Activated CD8-positive, alpha-beta T cell treated with anti-CD3 and anti-CD28 coated beads for 36 hours (primary cell): ENCODE data around the gene ELL. TPM values are rescaled to one million over a fixed set of nuclear protein-coding genes. Genes with fewer than 3 reads are reported as not detected.

Experiments used
- ATAC-seq: fragments of 200-7000 bp; cut with Tn5 transposase; one replicate; pipeline ENCODE4 v1.10.0; 2021; ENCODE audit warnings: mild to moderate bottlenecking, moderate library complexity
- CTCF ChIA-PET: fragments of 350-600 bp; sonication (Branson Sonifier 250); formaldehyde crosslinking; loops from one replicate; lab custom pipeline; 2021; ENCODE audit warnings: antibody characterized with exemption; lab: Charles Lee
- POLR2A ChIA-PET: fragments of 350-600 bp; sonication (Branson Sonifier 250); formaldehyde crosslinking; loops from one replicate; lab custom pipeline; 2021; ENCODE audit warnings: antibody characterized with exemption; lab: Charles Lee
- DNase-seq: peaks from one replicate; pipeline ENCODE4 v3.0.0-alpha.2; 2020
- H3K27ac Mint-ChIP-seq: one replicate; pipeline ENCODE4 v1.8.0; 2021; ENCODE audit warnings: mild to moderate bottlenecking, mixed read lengths
- H3K27me3 Mint-ChIP-seq: one replicate; pipeline ENCODE4 v1.8.0; 2021; ENCODE audit warnings: mixed read lengths
- H3K36me3 Mint-ChIP-seq: one replicate; pipeline ENCODE4 v1.8.0; 2021; ENCODE audit warnings: low read depth, mixed read lengths
- H3K4me1 Mint-ChIP-seq: one replicate; pipeline ENCODE4 v1.8.0; 2021; ENCODE audit warnings: low read depth, mixed read lengths
- H3K4me3 Mint-ChIP-seq: one replicate; pipeline ENCODE4 v1.8.0; 2021; ENCODE audit warnings: mild to moderate bottlenecking, moderate library complexity, mixed read lengths
- H3K9me3 Mint-ChIP-seq: one replicate; pipeline ENCODE4 v1.8.0; 2021; ENCODE audit warnings: mixed read lengths
- intact Hi-C: fragments of 100-400 bp; cut with micrococcal nuclease; formaldehyde crosslinking; loops from one replicate; pipeline ENCODE4 v1.10.0; 2022
- total RNA-seq, 2 experiments: library from RNA; stranded (reverse); gene quantifications; one replicate each; pipeline ENCODE4 v1.2.3, GENCODE V29; 2021
- TF ChIP-seq, protein P1 (sequence below): fragments of 200-600 bp; IDR thresholded peaks from one replicate; pipeline ENCODE4 v1.8.0; 2022; ENCODE audit warnings: antibody characterized with exemption, mild to moderate bottlenecking

Gene ELL
- total RNA-seq, 2 experiments from 2014 or later: 20.1 to 21.9 TPM

DNA sequence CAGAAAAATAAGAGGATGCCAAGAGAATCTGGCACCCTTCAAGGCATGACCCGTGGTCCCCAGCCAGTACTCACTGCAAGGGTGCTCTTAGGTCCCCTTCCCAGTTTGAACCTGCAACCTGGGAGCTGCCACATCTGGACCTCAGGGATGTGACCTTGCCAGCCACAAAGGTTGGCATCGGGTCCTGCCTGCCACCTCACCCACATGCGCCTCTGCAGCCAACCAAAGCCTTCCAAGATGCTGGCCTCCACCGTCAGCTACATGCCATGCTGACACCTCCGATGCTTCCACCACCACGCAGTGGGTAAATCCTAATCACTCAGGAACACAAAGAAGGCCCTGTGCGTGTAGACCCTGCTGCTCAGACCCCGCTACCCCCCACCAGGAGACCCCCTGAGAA lies 35.1 kb downstream of the ELL start:
- ATAC-seq: no peak
- peak overlapping the region; percentile 4 for H3K27ac Mint-ChIP-seq
- H3K9me3 Mint-ChIP-seq: no peaks in the 10 kb centered on the region
- no peak for DNase-seq
- no peaks in the 10 kb centered on the region for H3K27me3 Mint-ChIP-seq
- no peak overlapping the region for H3K4me3 Mint-ChIP-seq
- ChIA-PET CTCF (interaction anchor here (1.0 to 3.1 kb wide), 4 partner anchors 9 to 34 kb away, joined by 3 to 17 read pairs (median 8); no protein-coding TSS in a partner anchor), POLR2A (interaction anchor here (0.5 to 1.0 kb wide), 2 partner anchors 11 to 72 kb away, joined by 3 read pairs; no protein-coding TSS in a partner anchor)
- intact Hi-C loops: no loop called here
- H3K36me3 Mint-ChIP-seq: no peaks in the 10 kb centered on the region
- TF ChIP-seq, protein P1, sequence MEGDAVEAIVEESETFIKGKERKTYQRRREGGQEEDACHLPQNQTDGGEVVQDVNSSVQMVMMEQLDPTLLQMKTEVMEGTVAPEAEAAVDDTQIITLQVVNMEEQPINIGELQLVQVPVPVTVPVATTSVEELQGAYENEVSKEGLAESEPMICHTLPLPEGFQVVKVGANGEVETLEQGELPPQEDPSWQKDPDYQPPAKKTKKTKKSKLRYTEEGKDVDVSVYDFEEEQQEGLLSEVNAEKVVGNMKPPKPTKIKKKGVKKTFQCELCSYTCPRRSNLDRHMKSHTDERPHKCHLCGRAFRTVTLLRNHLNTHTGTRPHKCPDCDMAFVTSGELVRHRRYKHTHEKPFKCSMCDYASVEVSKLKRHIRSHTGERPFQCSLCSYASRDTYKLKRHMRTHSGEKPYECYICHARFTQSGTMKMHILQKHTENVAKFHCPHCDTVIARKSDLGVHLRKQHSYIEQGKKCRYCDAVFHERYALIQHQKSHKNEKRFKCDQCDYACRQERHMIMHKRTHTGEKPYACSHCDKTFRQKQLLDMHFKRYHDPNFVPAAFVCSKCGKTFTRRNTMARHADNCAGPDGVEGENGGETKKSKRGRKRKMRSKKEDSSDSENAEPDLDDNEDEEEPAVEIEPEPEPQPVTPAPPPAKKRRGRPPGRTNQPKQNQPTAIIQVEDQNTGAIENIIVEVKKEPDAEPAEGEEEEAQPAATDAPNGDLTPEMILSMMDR: no peak
- peaks cover 61% of the 10 kb centered on the region for H3K4me1 Mint-ChIP-seq

DNA sequence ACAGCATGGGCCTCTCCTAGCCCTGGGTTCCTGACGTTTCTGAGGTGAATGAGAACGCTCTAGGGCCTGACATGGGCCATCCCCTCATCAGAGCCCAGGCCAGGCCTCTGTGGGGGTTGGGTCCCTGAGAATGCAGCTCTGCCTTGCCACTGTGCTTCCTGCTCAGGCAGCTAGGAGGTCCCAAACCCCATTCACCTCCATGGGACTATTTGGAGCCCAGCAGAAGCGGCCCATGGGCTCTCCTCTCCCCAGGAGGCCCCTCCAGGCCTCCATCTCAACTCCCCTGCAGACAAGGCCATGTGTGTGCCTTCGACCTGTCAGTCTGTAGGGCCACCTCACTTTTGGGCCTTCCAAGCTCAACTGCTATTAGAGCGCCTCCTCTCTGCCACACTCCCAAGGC lies 36.9 kb downstream of the ELL start:
- Mint-ChIP-seq H3K36me3 (peaks cover 3% of the 10 kb centered on the region), H3K27me3 (no peaks in the 10 kb centered on the region), H3K4me1 (peaks cover 70% of the 10 kb centered on the region), H3K27ac (peak overlapping the region; percentile 58), H3K9me3 (no peaks in the 10 kb centered on the region), H3K4me3 (no peak overlapping the region)
- DNase-seq (no peak), ATAC-seq (no peak)
- intact Hi-C loops: no loop called here
- TF ChIP-seq, protein P1: no peak
- POLR2A ChIA-PET: interaction anchor here (1.0 to 1.4 kb wide), 4 partner anchors 9 to 35 kb away, joined by 3 to 4 read pairs (median 3); no protein-coding TSS in a partner anchor
- CTCF ChIA-PET: interaction anchor here (0.8 to 2.0 kb wide), 5 partner anchors 12 to 198 kb away, joined by 3 to 12 read pairs (median 3); no protein-coding TSS in a partner anchor

DNA sequence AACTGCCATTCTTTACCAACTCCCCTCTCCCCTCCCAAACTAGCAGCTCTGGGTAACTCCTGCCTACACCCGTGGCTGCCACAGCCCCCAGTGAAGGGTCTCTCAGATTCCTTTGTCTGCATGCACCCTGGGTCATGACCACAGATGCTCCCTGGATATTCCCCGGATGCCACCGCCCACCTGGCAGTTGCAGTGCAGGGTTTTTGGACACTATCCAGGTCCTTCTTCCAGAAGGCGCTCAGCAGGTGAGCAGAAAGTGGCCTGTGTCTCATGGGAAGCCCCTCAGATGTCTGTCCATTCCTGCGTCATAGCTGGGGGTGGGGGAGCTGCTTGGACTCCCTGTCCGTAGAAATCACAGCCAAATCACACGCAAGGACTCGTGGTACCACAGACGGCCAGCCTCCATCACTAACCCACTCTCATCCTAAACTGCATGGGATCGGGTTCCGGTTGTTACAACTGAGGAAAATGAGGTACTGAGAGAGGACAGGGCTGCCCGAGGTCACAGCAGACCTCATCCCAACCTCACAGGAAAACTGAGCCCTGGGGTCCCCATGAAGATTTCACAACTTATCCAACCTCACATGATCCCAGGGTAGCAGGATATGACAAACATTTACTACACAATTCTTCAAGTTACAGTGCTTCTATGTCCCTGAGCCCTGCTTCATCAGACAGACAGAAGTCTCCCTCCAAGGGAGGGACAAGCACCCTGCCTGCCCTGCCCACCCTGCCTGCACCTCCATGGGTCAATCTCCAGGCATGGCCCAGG lies 38.6 kb downstream of the ELL start:
- Mint-ChIP-seq H3K4me3 (no peak overlapping the region), H3K4me1 (peaks cover 80% of the 10 kb centered on the region)

DNA sequence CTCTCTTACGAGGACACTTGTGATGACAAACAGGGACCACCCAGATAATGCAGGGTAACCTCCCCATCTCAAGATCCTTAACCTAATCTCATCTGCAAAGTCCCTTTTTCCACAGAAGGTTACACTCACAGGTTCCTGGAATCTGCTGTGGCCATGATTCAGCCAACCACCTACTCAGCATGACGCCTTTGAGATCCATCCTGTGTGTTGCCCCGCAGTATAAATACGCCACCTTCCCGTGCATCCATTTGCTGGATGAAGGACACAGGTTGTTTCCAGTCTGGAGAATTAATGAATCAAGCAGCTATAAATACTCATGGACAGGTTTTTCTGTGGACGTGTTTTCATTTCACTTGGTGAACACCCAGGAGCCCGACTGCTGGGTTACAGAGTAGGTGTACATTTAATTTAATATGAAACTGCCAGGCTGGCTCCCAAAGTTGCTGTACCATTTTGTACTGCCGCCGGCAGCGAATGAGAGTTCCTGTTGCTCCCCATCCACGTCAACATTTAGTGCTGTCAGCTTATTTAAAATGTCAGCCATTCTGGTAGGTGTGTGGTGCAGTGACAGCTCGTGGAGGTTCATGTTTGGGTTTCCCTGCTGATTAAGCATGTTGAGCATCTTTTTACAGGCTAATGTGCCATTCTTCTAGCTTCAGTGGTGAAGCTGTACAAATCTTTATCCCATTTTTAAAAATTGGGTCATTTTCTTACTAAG lies 40.2 kb downstream of the ELL start:
- Mint-ChIP-seq H3K36me3 (peaks cover 4% of the 10 kb centered on the region), H3K4me3 (no peak overlapping the region), H3K27ac (peak overlapping the region; percentile 74), H3K27me3 (no peaks in the 10 kb centered on the region), H3K4me1 (peaks cover 80% of the 10 kb centered on the region), H3K9me3 (no peaks in the 10 kb centered on the region)
- ChIA-PET CTCF (interaction anchor here (0.8 to 2.4 kb wide), 8 partner anchors 10 to 108 kb away, joined by 3 to 13 read pairs (median 5); partner anchors contain the start of gene ELL), POLR2A (interaction anchor here (0.6 to 1.4 kb wide), 2 partner anchors 31 to 40 kb away, joined by 3 read pairs; partner anchors contain the start of gene ELL)
- ATAC-seq (no peak), DNase-seq (peak; percentile 47)
- TF ChIP-seq, protein P1: no peak
- intact Hi-C loops: no loop called here

More for the DNA sequence above, 38.6 kb downstream of the ELL start:
- intact Hi-C loops: no loop called here
- H3K36me3 Mint-ChIP-seq: peaks cover 4% of the 10 kb centered on the region
- TF ChIP-seq, protein P1: no peak
- H3K9me3 Mint-ChIP-seq: no peaks in the 10 kb centered on the region
- POLR2A ChIA-PET: interaction anchor here (0.6 to 1.1 kb wide), 3 partner anchors 15 to 202 kb away, joined by 3 to 6 read pairs (median 3); no protein-coding TSS in a partner anchor
- no peaks in the 10 kb centered on the region for H3K27me3 Mint-ChIP-seq
- CTCF ChIA-PET: interaction anchor here (1.3 to 2.4 kb wide), 5 partner anchors 14 to 106 kb away, joined by 3 to 13 read pairs (median 9); partner anchors contain the start of gene ELL
- H3K27ac Mint-ChIP-seq: peak overlapping the region; percentile 59
- DNase-seq (no peak), ATAC-seq (no peak)
